ENCODE measurements around the gene YY1. TPM values are rescaled to one million over a fixed set of nuclear protein-coding genes. Genes with fewer than 3 reads are reported as not detected.
"Not testable (repeated sequence)": the region's sequence is repeated elsewhere in the genome, so short reads cannot be mapped to it uniquely, and the experiment has no call there.

The YY1 gene
- total RNA-seq, 3 donors from 2014 or later (not counting 1 experiment from before 2014, with no cell fraction given) = 77.9 to 92.6 (median 90.4) TPM

- Histone ChIP-seq H3K9me3 (ENCODE audit: control insufficient read depth, insufficient read depth, low read length) (no peaks in the 10 kb centered on the region), H3K36me3 (ENCODE audit: control insufficient read depth, insufficient read depth, low read length) (no peaks in the 10 kb centered on the region), H3K27me3 (ENCODE audit: control insufficient read depth, insufficient read depth, low read length) (no peaks in the 10 kb centered on the region), H3K4me1 (ENCODE audit: control insufficient read depth, insufficient read depth, low read length) (peaks cover 48% of the 10 kb centered on the region), H3K4me3 (ENCODE audit: low read length) (no peak overlapping the region), H3K27ac (ENCODE audit: low read length) (no peak overlapping the region)
- DNase-seq (no peak), ATAC-seq (no peak)
- Mint-ChIP-seq H3K4me3 (no peak overlapping the region), H3K4me1 (peaks cover 30 to 36% of the 10 kb centered on the region in 2 donors), H3K36me3 (no peaks in the 10 kb centered on the region), H3K9me3 (no peaks in the 10 kb centered on the region), H3K27me3 (ENCODE audit: low read depth in 2 of 2) (peaks cover 0 to 5% of the 10 kb centered on the region in 2 donors), H3K27ac (no peak overlapping the region)
- TF ChIP-seq, protein P1, sequence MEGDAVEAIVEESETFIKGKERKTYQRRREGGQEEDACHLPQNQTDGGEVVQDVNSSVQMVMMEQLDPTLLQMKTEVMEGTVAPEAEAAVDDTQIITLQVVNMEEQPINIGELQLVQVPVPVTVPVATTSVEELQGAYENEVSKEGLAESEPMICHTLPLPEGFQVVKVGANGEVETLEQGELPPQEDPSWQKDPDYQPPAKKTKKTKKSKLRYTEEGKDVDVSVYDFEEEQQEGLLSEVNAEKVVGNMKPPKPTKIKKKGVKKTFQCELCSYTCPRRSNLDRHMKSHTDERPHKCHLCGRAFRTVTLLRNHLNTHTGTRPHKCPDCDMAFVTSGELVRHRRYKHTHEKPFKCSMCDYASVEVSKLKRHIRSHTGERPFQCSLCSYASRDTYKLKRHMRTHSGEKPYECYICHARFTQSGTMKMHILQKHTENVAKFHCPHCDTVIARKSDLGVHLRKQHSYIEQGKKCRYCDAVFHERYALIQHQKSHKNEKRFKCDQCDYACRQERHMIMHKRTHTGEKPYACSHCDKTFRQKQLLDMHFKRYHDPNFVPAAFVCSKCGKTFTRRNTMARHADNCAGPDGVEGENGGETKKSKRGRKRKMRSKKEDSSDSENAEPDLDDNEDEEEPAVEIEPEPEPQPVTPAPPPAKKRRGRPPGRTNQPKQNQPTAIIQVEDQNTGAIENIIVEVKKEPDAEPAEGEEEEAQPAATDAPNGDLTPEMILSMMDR (IDR thresholded peaks at IDR 0.05) = no peak
- intact Hi-C loops (cut with micrococcal nuclease) = loop anchor here (5.0 kb wide), 1 partner anchor 68 kb away; the partner anchor contains the start of gene WDR25
- WGBS (ENCODE audit: insufficient coverage) = 86% methylated on average over 6 of the region's 8 CpGs
Observed at GRCh38 chr14:100309028-100309737, 70.2 kb downstream of the YY1 start.

DNA sequence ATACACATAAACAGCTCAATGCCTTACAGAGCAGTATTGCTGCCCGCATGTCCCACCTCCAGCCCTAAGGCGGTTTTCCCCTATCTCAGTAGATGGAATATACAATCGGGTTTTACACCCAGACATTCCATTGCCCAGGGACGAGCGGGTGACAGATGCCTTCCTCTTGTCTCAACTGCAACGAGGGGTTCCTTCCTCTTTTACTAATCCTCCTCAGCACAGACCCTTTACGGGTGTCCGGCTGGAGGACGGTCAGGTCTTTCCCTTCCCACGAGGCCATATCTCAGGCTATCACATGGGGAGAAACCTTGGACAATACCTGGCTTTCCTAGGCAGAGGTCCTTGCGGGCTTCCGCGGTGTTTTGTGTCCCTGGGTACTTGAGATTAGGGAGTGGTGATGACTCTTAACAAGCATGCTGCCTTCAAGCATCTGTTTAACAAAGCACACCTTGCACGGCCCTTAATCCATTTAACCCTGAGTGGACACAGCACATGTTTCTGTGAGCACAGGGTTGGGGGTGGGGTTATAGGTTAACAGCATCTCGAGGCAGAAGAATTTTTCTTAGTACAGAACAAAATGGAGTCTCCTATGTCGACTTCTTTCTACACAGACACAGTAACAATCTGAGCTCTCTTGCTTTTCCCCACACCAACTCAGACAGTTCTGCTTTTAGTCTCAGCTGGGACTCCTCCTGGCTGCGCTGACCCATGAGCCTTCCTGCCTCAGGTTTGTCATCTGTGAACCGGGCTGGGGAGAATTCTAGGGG, 73.3 kb downstream of the YY1 start:
- intact Hi-C loops (cut with micrococcal nuclease); H3K27me3 ChIP-seq (ENCODE audit: control insufficient read depth, insufficient read depth, low read length); H3K27me3 Mint-ChIP-seq (ENCODE audit: low read depth in 2 of 2); H3K36me3 ChIP-seq (ENCODE audit: control insufficient read depth, insufficient read depth, low read length); DNase-seq; H3K9me3 ChIP-seq (ENCODE audit: control insufficient read depth, insufficient read depth, low read length); H3K27ac ChIP-seq (ENCODE audit: low read length); H3K9me3 Mint-ChIP-seq; H3K36me3 Mint-ChIP-seq; H3K4me3 ChIP-seq (ENCODE audit: low read length); ATAC-seq: not testable (repeated sequence)
- Mint-ChIP-seq H3K4me1 (peaks cover 20% of the 10 kb centered on the region in 2 donors), H3K4me3 (peak overlapping the region; percentile 25), H3K27ac (peak overlapping the region; percentile 53 to 68)
- peaks cover 28% of the 10 kb centered on the region for H3K4me1 ChIP-seq (ENCODE audit: control insufficient read depth, insufficient read depth, low read length)
- WGBS (ENCODE audit: insufficient coverage) = 26% methylated on average over 17 of the region's 18 CpGs

DNA sequence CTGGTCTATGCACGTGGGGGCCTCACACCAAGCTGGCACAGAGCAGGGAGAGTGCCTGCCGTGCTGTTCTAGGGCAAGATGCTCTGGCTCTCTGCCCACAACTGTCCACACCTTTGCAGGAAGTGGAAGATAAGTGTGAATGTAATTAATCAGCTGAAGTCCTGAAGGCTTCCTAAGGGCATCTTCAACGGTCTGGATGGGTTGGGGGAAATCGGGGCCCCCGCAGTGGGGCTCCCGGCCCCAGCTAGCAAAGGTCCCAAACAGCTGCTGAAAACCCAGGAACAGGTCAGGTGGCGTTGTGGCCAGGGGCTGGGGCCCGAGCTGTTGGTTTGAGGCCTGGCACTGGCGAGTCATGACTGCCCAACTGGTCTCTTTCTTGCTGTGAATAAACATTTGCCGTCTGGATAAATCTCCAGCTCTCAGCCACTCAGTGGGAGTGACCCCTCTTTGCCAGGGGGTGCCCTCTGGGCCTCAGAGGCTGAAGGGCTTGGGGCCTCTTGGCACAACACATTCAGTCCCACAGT, 74.0 kb downstream of the YY1 start:
- Histone ChIP-seq H3K27me3 (ENCODE audit: control insufficient read depth, insufficient read depth, low read length) (no peaks in the 10 kb centered on the region), H3K4me1 (ENCODE audit: control insufficient read depth, insufficient read depth, low read length) (peaks cover 28% of the 10 kb centered on the region), H3K27ac (ENCODE audit: low read length) (no peak overlapping the region), H3K9me3 (ENCODE audit: control insufficient read depth, insufficient read depth, low read length) (no peaks in the 10 kb centered on the region), H3K36me3 (ENCODE audit: control insufficient read depth, insufficient read depth, low read length) (no peaks in the 10 kb centered on the region), H3K4me3 (ENCODE audit: low read length) (no peak overlapping the region)
- H3K9me3 Mint-ChIP-seq = no peaks in the 10 kb centered on the region
- intact Hi-C loops (cut with micrococcal nuclease) = no loop called here
- 43% methylated on average over 10 of the region's 10 CpGs for WGBS (ENCODE audit: insufficient coverage)
- peak overlapping the region; percentile 53 to 68 for H3K27ac Mint-ChIP-seq
- peak; percentile 39 to 72 (median 68) for ATAC-seq
- H3K27me3 Mint-ChIP-seq (ENCODE audit: low read depth in 2 of 2) = peaks cover 0 to 2% of the 10 kb centered on the region in 2 donors
- H3K36me3 Mint-ChIP-seq = no peaks in the 10 kb centered on the region
- peaks cover 16 to 20% of the 10 kb centered on the region in 2 donors for H3K4me1 Mint-ChIP-seq
- DNase-seq = no peak
- peak overlapping the region; percentile 25 for H3K4me3 Mint-ChIP-seq
- TF ChIP-seq, protein P1 (IDR thresholded peaks at IDR 0.05) = no peak

All from natural killer cell (primary cell).